HG03159 (cell line): ENCODE results near the gene TRIM66.

Source experiments
- ATAC-seq: cut with Tn5 transposase; IDR thresholded peaks from one replicate; pipeline ENCODE4 v1.9.1; 2021; ENCODE audit warnings: mild to moderate bottlenecking, moderate library complexity; ENCODE audit not compliant: unreplicated experiment

TRIM66 gene

DNA sequence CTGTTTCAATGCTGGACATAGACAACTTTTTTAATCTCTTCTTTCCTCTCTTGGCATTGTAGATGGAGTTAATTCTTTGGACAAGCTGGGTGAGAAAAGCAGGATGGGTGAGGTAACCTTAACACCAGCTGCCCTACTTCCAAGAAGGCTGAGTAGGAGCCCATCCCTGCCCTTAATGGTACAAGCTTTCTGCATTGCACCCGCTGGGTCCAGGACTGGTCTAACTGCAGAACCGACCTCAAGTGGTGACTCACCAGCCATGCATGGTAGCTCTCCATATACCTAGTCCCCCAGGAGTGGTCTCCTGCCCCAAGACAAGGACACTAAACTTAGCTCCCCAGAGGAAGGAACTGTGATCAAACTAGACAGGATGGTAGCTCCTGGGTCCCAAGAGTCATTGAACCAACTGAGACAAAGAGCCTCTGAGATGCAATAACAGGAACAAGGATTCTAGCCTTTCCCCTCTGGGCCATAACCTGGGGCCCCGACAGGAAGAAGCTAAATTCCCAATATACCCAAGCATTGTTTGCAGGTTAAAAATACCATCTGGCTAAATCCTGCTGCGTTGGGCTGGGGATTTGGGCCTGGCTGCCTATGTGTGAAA lies 32.3 kb upstream of the TRIM66 start:
- no peak for ATAC-seq

DNA sequence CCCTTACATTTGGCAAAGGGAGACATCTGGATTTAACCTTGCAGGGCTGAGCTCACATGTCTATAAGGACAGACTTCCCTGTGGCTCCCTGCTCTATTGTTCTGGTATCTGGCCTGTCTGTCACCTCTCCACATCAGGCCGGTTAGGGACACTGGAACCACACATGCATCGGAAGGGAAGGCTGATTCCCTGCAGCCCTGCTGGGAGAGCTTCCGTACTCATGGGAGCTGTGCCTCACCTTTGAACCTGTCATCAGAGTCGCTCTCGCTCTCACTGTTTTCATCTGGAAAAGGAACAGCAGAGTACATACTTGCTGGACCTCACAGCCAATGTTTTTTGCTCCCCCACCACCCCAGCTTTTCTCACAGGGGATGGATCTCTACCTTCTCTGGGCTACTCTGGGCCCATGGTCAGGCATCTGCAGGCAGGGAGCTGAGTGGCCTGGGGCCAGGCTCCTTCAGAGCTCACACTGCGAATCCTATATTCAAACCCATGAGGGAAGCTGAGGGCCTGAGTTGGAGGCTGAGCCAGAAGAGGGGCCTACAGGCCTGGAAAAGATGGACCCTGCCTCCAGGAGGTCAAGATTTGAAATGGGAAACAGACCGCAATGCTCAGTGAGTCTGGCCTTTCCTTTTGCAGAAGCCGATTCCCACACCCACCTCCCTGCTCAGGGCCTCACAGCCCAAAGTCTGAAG lies 31.4 kb upstream of the TRIM66 start:
- ATAC-seq: no peak

DNA sequence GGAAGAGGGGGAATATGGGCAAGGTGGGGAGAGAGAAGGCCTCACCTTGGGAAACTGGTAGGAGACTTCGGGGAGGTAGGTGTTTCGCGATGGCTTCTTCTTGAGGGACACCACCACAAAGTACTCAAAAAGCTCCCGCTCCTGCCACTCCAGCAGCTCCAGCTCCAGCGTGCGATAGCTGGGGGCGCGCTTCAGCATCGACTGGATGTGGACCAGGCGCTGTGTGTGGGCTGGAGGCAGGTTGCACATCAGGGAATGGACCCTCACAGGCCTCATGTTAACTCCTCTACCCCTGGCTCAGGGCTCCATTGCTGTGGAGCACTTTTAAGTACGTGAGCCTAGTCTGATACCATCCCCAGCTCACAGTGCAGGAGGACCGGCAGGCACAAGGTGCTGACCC lies 30.0 kb upstream of the TRIM66 start:
- no peak for ATAC-seq

DNA sequence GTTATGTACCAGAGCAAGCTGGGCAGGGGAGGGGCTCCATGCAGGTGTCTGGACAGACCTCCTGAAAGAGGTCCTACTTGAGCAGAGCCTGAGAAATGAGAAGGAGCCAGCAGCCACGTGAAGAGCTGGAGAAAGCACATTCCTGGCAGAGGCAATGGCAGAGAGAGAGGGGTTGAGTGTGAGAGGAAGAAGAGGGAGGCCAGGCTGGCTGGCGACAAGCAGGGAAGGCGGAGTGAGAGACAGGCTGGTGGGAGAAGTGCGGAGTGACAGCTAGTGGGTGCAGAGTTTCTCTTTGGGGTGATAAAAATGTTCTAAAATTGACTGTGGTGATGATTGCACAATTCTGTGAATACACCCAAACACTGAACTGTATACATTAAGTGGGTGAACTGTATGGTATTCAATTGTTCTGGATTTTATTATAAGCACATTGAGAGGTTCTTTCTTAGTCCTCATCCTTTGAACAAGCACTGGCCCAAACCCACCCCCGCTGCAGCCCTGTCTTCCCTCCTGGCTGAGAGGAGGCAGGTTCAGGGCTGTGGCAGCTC lies 29.5 kb upstream of the TRIM66 start:
- no peak for ATAC-seq

- no peak for ATAC-seq
Measured at GRCh38 chr11:8709777-8710176, 27.3 kb upstream of the TRIM66 start.

- ATAC-seq: no peak
Measured at GRCh38 chr11:8709002-8709672, 26.7 kb upstream of the TRIM66 start.

DNA sequence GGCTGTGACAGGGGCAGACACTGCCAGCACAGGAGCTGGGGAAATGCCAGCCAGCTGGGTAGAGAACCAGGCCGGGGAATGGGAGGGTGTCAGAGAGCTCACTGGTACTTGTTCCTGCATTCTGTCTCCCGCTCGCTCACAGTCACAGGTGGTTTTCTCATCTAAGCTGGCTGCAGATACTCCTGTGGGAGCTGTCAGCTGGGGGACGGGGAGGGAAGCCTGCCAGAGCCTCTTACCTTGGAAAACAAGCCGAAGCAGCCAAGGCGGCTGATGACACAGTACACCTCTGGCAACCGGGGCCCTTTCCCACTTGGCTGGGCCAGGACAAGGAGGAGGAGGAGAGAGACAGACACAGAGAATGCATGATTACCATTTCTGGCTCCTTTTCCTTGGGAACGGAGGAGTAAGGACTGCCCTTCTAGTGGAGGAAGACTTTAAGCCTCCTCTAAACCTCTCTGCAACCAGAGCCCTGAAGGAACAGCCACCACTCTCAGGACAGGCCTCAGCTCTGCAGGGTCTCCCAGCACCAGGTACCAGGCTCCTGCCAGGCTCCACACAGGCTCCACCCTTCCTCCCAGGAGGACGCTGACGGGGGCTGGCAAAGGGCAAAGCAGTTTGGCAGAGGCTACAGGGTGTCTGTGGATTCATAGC lies 25.2 kb upstream of the TRIM66 start:
- ATAC-seq: no peak

DNA sequence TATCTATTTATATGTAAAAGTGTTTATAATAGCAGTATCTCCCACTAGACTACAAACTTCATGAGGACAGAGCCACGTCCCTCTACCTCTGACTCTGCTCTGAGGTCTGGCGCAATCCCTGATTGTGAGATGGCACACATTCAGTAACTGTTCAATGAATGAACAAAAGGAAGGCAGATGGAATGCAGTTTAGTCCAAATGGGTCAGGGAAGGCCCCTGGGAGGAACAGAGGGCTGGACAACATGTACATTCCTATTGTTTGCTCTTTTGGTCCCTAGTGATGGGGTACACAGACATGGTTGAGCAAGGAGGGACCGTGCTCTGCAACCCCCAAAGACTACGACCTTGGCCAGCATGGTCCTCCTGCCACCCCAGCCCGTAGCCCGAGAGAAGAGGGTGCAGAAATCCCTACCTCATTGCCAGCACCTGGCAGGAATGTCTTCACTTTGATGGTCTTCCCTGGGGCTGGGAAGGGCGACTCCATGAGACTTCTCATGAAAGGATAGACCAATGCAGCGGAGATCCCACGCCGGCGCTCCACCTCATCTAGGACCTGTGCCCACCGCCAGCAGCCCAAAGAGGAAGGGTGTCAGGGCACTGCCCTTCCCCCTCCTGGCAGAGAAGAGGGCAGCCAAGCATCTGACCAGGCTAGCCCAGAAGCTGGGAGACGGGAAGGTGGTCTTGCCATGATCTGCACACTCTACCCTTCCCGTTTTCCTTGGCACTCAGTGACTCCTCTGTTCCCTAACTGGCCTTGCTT lies 24.4 kb upstream of the TRIM66 start:
- ATAC-seq: no peak

DNA sequence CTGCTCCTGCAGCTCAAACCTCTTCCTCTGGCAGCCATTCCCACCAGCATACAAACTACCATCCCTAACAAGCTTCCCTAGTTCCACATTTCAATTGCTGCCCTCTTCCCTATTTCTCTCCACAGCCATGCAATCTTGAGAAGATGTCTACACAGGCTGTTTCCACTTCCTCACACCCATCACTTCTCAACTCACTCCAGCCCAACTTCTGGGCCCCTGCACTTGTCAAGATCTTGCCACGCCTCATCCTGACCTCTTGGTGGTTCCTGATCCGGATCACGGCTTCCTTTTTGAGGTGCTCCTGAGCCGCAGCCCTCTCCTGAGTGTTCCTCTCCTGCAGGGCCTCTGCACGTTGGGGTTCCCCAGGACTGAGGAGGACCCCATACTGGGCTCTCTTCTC lies 22.7 kb upstream of the TRIM66 start:
- no peak for ATAC-seq

- ATAC-seq: no peak
Measured at GRCh38 chr11:8704136-8704535, 21.7 kb upstream of the TRIM66 start.

GRCh38 chr11:8702598-8702915 lies 20.1 kb upstream of the TRIM66 start:
- no peak for ATAC-seq

- no peak for ATAC-seq
Measured at GRCh38 chr11:8701891-8702597, 19.6 kb upstream of the TRIM66 start.

- ATAC-seq: no peak
Measured at GRCh38 chr11:8699903-8700302, 17.4 kb upstream of the TRIM66 start.

- no peak for ATAC-seq
Measured at GRCh38 chr11:8698917-8699441, 16.5 kb upstream of the TRIM66 start.

DNA sequence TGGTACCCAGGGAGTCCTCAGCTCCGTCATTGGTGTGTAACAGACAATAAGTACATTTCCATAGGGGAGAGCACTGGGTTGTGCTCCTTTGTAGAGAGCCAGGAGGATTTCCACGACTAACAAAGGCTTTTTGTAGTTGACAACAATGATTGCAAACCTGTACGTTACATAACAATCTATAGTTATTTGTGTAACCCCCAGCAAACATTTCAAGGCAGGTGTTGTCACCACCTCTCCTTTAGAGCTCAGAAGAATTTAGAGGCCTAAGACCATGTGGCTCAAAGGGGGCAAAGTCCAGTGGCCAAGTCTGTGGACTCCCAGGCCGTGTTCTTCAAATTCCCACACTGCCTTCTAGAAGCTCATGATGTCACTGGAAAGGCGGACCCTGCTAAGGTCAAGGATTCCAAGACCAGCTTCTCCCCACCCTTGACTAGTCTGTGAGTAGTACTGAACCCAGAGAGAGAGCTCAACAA lies 15.9 kb upstream of the TRIM66 start:
- ATAC-seq: no peak

DNA sequence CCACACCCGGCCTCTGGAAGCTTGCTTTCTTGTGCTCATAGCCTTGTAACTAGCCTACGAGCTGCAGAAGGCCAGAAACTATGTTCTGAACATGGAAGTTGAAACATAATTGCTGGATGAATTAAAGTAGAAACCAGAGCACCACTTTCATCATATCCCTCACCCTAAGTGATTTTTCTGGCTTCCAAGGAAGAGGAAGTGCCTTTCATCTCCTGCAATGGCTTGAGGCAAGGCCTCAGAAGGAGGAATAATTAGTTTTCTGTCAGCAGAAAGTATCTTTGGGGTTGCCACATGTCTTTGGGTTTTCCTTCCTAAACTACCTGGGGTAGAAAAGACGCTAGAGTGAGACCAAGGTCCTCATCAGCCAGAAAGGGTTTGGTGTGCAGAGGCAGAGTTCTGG lies 14.6 kb upstream of the TRIM66 start:
- no peak for ATAC-seq

- no peak for ATAC-seq
Measured at GRCh38 chr11:8694137-8694536, 11.7 kb upstream of the TRIM66 start.

GRCh38 chr11:8693555-8693954 lies 11.1 kb upstream of the TRIM66 start:
- no peak for ATAC-seq

GRCh38 chr11:8693010-8693551 lies 10.6 kb upstream of the TRIM66 start:
- no peak for ATAC-seq

DNA sequence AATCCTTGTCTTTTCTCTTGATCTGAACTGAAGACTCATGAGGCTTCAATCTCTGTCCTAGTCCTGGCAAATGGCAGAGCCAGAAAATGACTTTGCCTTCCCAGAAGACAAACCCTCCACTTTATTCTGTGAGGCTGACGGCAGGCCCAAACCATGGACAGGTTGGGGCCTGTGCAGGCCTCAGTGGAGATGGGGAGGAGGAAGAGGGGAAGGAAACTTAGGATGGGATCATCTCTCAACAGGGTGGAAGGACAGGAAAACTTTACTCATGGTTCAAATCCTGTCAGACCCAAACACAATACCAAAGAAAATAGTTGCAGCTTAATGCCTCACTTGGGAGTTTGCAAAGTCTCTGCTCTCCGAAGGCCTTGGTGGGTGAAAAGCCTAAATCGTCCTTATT lies 10.0 kb upstream of the TRIM66 start:
- ATAC-seq: no peak
